Measurements from ENCODE around the gene SMG5.

SMG5 gene

DNA sequence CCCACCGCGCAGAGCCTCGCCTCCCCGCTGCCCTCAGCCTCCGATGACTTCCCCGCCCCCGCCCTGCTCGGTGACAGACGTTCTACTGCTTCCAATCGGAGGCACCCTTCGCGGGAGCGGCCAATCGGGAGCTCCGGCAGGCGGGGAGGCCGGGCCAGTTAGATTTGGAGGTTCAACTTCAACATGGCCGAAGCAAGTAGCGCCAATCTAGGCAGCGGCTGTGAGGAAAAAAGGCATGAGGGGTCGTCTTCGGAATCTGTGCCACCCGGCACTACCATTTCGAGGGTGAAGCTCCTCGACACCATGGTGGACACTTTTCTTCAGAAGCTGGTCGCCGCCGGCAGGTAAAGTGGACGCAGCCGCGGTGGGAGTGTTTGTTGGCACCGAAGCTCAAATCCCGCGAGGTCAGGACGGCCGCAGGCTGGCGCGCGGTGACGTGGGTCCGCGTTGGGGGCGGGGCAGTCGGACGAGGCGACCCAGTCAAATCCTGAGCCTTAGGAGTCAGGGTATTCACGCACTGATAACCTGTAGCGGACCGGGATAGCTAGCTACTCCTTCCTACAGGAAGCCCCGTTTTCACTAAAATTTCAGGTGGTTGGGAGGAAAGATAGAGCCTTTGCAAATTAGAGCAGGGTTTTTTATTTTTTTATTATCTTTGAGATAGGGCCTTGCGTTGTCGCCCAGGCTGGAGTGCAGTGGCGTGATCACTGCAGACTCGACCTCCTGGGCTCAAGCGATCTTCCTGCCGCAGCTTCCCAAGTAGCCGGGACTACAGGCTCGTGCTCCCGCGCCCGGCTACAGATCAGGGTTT lies 69.6 kb downstream of the SMG5 start, which contains the start of gene PMF1:
TSS of gene PMF1 (plus strand) at position 175 of the 811 bp plus-strand sequence. CDS start at position 184, 9 bp downstream.
- DNase-seq, result peak; percentile 92

GRCh38 chr1:156212130-156212529 lies 70.5 kb downstream of the SMG5 start:
- no peak for DNase-seq

DNA sequence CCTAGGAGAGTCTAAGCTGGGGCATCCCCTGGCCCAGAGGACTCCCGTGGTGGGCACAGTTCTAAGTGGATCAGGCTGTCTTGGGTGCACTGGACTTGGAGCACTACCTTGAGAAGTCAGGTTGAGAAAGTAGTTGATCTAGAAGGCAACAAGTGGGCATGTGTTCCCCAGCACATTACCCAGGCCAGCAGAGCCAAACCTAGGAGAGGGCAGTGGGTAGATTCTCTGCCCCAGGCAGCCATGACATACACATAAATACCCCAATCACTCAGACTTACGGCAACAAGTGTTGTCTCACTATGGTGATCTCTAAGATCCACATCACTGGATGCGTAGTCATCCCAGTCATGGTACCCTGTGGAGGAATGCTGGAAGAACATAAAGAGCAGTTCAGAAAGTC lies 71.4 kb downstream of the SMG5 start:
- no peak for DNase-seq

DNA sequence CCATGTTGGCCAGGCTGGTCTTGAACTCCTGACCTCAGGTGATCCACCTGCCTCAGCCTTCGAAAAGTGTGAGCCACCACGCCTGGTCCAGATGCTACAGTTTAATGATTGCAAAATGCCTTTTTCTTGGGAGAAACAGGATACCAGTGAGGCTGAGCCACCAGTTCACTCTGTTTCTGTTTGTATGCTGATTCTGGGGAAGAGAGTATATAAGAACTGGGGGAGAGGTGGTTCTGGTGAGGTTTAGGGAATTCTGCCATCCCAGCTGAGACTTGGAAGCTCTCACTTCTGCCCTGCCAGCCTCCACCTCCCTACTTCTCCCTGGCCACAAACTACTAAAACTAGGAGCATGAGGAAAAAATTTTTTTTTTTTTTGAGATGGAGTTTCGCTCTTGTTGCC lies 77.9 kb downstream of the SMG5 start:
- no peak for DNase-seq

DNA sequence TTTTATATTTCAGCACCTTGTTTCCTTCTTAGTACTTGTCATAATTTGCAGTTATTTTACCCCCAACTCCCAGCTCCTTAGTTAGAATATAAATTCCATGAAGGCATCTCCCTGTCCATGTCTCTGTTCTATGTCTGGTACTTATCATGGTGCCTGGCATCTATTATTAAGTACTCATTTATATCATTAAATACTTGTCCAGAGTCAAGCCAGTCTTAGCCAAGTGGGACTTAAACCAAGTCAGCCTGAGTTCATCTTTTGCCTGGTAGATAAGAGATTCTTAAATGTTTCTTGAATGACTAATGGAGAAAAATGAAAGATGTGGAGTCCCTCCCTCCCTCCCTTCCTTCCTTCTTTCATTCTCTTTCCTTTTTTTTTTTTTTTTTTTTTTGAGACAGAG lies 79.3 kb downstream of the SMG5 start:
- no peak for DNase-seq

DNA sequence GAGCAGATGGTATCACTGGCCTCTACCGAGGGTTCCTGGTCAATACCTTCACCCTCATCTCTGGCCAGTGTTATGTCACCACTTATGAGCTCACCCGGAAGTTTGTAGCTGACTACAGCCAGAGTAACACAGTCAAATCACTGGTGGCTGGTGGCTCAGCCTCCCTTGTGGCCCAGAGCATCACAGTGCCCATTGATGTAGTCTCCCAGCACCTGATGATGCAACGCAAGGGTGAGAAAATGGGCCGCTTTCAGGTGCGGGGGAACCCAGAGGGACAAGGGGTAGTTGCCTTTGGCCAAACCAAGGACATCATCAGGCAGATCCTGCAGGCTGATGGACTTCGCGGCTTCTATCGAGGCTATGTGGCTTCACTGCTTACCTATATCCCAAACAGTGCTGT lies 82.6 kb downstream of the SMG5 start:
- no peak for DNase-seq
